Neural cell (in vitro differentiated cells): ENCODE data around the gene ITGB4. TPM values are rescaled to one million over a fixed set of nuclear protein-coding genes. Genes with fewer than 3 reads are reported as not detected.

ENCODE experiments used
- H2AFZ ChIP-seq: fragments of 200-600, 300-800 bp; sonication (generic), shearing (Covaris generic); 2 replicates; pipeline ENCODE4 v1.6.0; 2014; ENCODE audit warnings: low read depth, mild to moderate bottlenecking, antibody characterized with exemption, low read length, moderate library complexity
- H3F3A ChIP-seq: fragments of 200-600 bp; shearing (Covaris generic); 2 replicates; pipeline ENCODE4 v1.6.1; 2016; ENCODE audit warnings: mild to moderate bottlenecking, moderate library complexity, mixed read lengths, antibody characterized with exemption, low read length; ENCODE audit not compliant: insufficient read depth, poor library complexity, severe bottlenecking
- H3K27ac ChIP-seq: fragments of 200-600, 300-800 bp; sonication (generic), shearing (Covaris generic); 2 replicates; pipeline ENCODE4 v1.5.1; 2014; ENCODE audit warnings: mild to moderate bottlenecking, low read length, moderate library complexity
- H3K27me3 ChIP-seq: fragments of 300-800, 200-600 bp; sonication (generic), shearing (Covaris generic); 2 replicates; pipeline ENCODE4 v1.6.0; 2014; ENCODE audit warnings: mild to moderate bottlenecking, low read depth, low read length, moderate library complexity; ENCODE audit not compliant: insufficient read depth
- H3K36me3 ChIP-seq: fragments of 300-800, 200-600 bp; sonication (generic), shearing (Covaris generic); 2 replicates; pipeline ENCODE4 v1.5.1; 2014; ENCODE audit warnings: mild to moderate bottlenecking, antibody characterized with exemption, low read length, moderate library complexity; ENCODE audit not compliant: insufficient read depth
- H3K4me2 ChIP-seq: fragments of 300-800, 200-600 bp; sonication (generic), shearing (Covaris generic); 2 replicates; pipeline ENCODE4 v1.6.0; 2014; ENCODE audit warnings: mild to moderate bottlenecking, low read length
- H3K4me3 ChIP-seq: fragments of 300-800, 200-600 bp; sonication (generic), shearing (Covaris generic); 2 replicates; pipeline ENCODE4 v1.5.1; 2014; ENCODE audit warnings: mild to moderate bottlenecking, low read length, moderate library complexity
- H3K79me2 ChIP-seq: fragments of 200-600 bp; shearing (Covaris generic); replicated peaks from 2 replicates; pipeline ENCODE4 v1.6.0; 2014; ENCODE audit warnings: mild to moderate bottlenecking, low read length, moderate library complexity; ENCODE audit not compliant: insufficient read depth
- H3K9ac ChIP-seq: fragments of 300-800, 200-600 bp; sonication (generic), shearing (Covaris generic); 2 replicates; pipeline ENCODE4 v1.6.1; 2016; ENCODE audit warnings: mild to moderate bottlenecking, low read length, mixed read lengths
- H3K9me2 ChIP-seq: fragments of 200-600 bp; shearing (Covaris generic); 2 replicates; pipeline ENCODE4 v1.6.1; 2016; ENCODE audit warnings: mild to moderate bottlenecking, low read length, mixed read lengths; ENCODE audit not compliant: insufficient read depth
- H3K9me3 ChIP-seq: fragments of 200-600, 300-800 bp; sonication (generic), shearing (Covaris generic); 2 replicates; pipeline ENCODE4 v1.6.1; 2016; ENCODE audit warnings: mild to moderate bottlenecking, mixed run types, low read length, moderate library complexity, mixed read lengths
- H4K20me1 ChIP-seq: fragments of 200-600 bp; shearing (Covaris generic); 2 replicates; pipeline ENCODE4 v1.6.1; 2016; ENCODE audit warnings: mild to moderate bottlenecking, mixed run types; ENCODE audit not compliant: insufficient read depth
- CTCF ChIP-seq: fragments of 450-650 bp; IDR thresholded peaks from 2 replicates; pipeline ENCODE4 v1.5.1; 2014; ENCODE audit warnings: antibody characterized with exemption, mild to moderate bottlenecking, moderate library complexity; ENCODE audit not compliant: poor library complexity, severe bottlenecking
- EP300 ChIP-seq: fragments of 450-650 bp; conservative IDR thresholded peaks from 2 replicates; pipeline ENCODE4 v1.6.1; 2014; ENCODE audit warnings: antibody characterized with exemption, mild to moderate bottlenecking, moderate library complexity; ENCODE audit not compliant: poor library complexity, severe bottlenecking
- EZH2 ChIP-seq: fragments of 200-600, 300-800 bp; shearing (Covaris generic), sonication (generic); IDR thresholded peaks from 2 replicates; pipeline ENCODE4 v1.6.1; 2014; ENCODE audit warnings: antibody characterized with exemption, low read length, borderline replicate concordance, mild to moderate bottlenecking; ENCODE audit not compliant: insufficient read depth, poor library complexity, severe bottlenecking
- MXI1 ChIP-seq: fragments of 450-650 bp; conservative IDR thresholded peaks from 2 replicates; pipeline ENCODE4 v1.6.1; 2014; ENCODE audit warnings: antibody characterized with exemption, mild to moderate bottlenecking; ENCODE audit not compliant: poor library complexity, severe bottlenecking
- POLR2AphosphoS5 ChIP-seq: IDR thresholded peaks from 2 replicates; pipeline ENCODE4 v1.6.1; 2012
- RAD21 ChIP-seq: fragments of 450-650 bp; conservative IDR thresholded peaks from 2 replicates; pipeline ENCODE4 v1.6.1; 2014; ENCODE audit warnings: antibody characterized with exemption, mild to moderate bottlenecking, moderate library complexity
- SMC3 ChIP-seq: fragments of 450-650 bp; conservative IDR thresholded peaks from 2 replicates; pipeline ENCODE4 v1.6.1; 2014; ENCODE audit warnings: antibody characterized with exemption, mild to moderate bottlenecking, moderate library complexity; ENCODE audit not compliant: poor library complexity
- TAF1 ChIP-seq: IDR thresholded peaks from 2 replicates; pipeline ENCODE4 v1.6.1; 2012; ENCODE audit warnings: low read depth
- polyA plus RNA-seq: library from polyadenylated mRNA; depleted of rRNA; stranded (reverse); fragments of >200 nt; gene quantifications from 2 replicates; pipeline ENCODE4 v1.2.3, GENCODE V29; 2014
- TF ChIP-seq, protein P1 (sequence below): IDR thresholded peaks from 2 replicates; pipeline ENCODE4 v1.6.1; 2012; ENCODE audit warnings: borderline replicate concordance

The ITGB4 gene
- polyA plus RNA-seq, 1 donor from 2014 or later: not detected

- TF ChIP-seq CTCF (no peak), TAF1 (no peak), EP300 (no peak), SMC3 (no peak), EZH2 (no peak), RAD21 (no peak), MXI1 (no peak), POLR2AphosphoS5 (no peak)
- TF ChIP-seq, protein P1, sequence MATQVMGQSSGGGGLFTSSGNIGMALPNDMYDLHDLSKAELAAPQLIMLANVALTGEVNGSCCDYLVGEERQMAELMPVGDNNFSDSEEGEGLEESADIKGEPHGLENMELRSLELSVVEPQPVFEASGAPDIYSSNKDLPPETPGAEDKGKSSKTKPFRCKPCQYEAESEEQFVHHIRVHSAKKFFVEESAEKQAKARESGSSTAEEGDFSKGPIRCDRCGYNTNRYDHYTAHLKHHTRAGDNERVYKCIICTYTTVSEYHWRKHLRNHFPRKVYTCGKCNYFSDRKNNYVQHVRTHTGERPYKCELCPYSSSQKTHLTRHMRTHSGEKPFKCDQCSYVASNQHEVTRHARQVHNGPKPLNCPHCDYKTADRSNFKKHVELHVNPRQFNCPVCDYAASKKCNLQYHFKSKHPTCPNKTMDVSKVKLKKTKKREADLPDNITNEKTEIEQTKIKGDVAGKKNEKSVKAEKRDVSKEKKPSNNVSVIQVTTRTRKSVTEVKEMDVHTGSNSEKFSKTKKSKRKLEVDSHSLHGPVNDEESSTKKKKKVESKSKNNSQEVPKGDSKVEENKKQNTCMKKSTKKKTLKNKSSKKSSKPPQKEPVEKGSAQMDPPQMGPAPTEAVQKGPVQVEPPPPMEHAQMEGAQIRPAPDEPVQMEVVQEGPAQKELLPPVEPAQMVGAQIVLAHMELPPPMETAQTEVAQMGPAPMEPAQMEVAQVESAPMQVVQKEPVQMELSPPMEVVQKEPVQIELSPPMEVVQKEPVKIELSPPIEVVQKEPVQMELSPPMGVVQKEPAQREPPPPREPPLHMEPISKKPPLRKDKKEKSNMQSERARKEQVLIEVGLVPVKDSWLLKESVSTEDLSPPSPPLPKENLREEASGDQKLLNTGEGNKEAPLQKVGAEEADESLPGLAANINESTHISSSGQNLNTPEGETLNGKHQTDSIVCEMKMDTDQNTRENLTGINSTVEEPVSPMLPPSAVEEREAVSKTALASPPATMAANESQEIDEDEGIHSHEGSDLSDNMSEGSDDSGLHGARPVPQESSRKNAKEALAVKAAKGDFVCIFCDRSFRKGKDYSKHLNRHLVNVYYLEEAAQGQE: no peak
- Histone ChIP-seq H3K27ac (no peak overlapping the region), H3F3A (no peaks in the 10 kb centered on the region), H2AFZ (no peak overlapping the region), H3K4me2 (no peak overlapping the region), H3K9me3 (no peaks in the 10 kb centered on the region), H3K4me3 (no peak overlapping the region), H3K27me3 (peaks cover 11% of the 10 kb centered on the region), H3K9ac (no peak overlapping the region), H3K79me2 (no peaks in the 10 kb centered on the region), H4K20me1 (no peaks in the 10 kb centered on the region), H3K36me3 (no peaks in the 10 kb centered on the region), H3K9me2 (no peaks in the 10 kb centered on the region)
These were observed 41.4 kb downstream of the ITGB4 start for GRCh38 chr17:75762513-75763268.

DNA sequence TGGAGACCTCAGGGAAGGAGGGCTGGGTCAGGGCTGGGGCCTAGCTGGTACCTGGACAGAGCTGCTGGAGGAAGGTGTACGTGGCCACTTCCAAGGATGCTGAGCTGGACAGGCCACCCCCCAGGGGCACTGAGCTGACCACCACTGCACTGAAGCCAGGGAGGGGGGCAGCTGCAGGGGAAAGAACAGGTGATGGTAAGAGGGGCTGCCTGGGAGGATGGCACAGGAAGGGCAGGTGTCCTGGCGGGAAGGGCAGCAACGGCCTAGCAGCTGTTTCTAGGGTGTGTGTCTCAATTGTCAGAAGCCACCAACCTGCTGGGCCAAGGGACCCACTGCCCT lies 42.0 kb downstream of the ITGB4 start:
- Histone ChIP-seq H3K27ac (no peak overlapping the region), H3K27me3 (peaks cover 11% of the 10 kb centered on the region), H3K9me3 (no peaks in the 10 kb centered on the region), H3K36me3 (no peaks in the 10 kb centered on the region), H4K20me1 (no peaks in the 10 kb centered on the region), H3K4me2 (no peak overlapping the region), H3K4me3 (no peak overlapping the region), H2AFZ (no peak overlapping the region), H3K9me2 (no peaks in the 10 kb centered on the region), H3K9ac (no peak overlapping the region), H3F3A (no peaks in the 10 kb centered on the region), H3K79me2 (no peaks in the 10 kb centered on the region)
- TF ChIP-seq TAF1 (no peak), SMC3 (no peak), POLR2AphosphoS5 (no peak), CTCF (no peak), RAD21 (no peak)
- TF ChIP-seq, protein P1: no peak
